ENCODE measurements around the gene CIROP.

The CIROP gene

GRCh38 chr14:23095196-23096108 is 9.3 kb downstream of the CIROP start, which contains the start of gene C14orf119:
TSS of gene C14orf119 (plus strand) at chr14:23095505. CDS start at chr14:23097659, 2,154 bp downstream.
- in situ Hi-C loops (cut with HindIII; ENCODE audit: low sequenced_read_pairs): no loop called here

GRCh38 chr14:23094666-23095195 is 10.1 kb downstream of the CIROP start, which contains the start of gene ACIN1:
TSS of gene ACIN1 (minus strand) at chr14:23095136. CDS start at chr14:23095112, 24 bp downstream.
- in situ Hi-C loops (cut with HindIII; ENCODE audit: low sequenced_read_pairs): no loop called here

GRCh38 chr14:23093991-23094665 is 10.7 kb downstream of the CIROP start:
- in situ Hi-C loops (cut with HindIII; ENCODE audit: low sequenced_read_pairs): no loop called here

- in situ Hi-C loops (cut with HindIII; ENCODE audit: low sequenced_read_pairs): no loop called here
Measured at GRCh38 chr14:23093526-23093925, 11.3 kb downstream of the CIROP start.

GRCh38 chr14:23093104-23093503 is 11.7 kb downstream of the CIROP start:
- in situ Hi-C loops (cut with HindIII; ENCODE audit: low sequenced_read_pairs): no loop called here

- in situ Hi-C loops (cut with HindIII; ENCODE audit: low sequenced_read_pairs): no loop called here
Measured at GRCh38 chr14:23091294-23092225, 13.2 kb downstream of the CIROP start.

GRCh38 chr14:23090254-23090636 is 14.5 kb downstream of the CIROP start:
- in situ Hi-C loops (cut with HindIII; ENCODE audit: low sequenced_read_pairs): no loop called here

- in situ Hi-C loops (cut with HindIII; ENCODE audit: low sequenced_read_pairs): no loop called here
Measured at GRCh38 chr14:23089498-23090253, 15.1 kb downstream of the CIROP start.

- in situ Hi-C loops (cut with HindIII; ENCODE audit: low sequenced_read_pairs): no loop called here
Measured at GRCh38 chr14:23086565-23086964, 18.2 kb downstream of the CIROP start.

GRCh38 chr14:23085458-23085857 is 19.3 kb downstream of the CIROP start:
- in situ Hi-C loops (cut with HindIII; ENCODE audit: low sequenced_read_pairs): no loop called here

GRCh38 chr14:23080474-23080873 is 24.3 kb downstream of the CIROP start:
- in situ Hi-C loops (cut with HindIII; ENCODE audit: low sequenced_read_pairs): no loop called here

GRCh38 chr14:23079716-23080115 is 25.1 kb downstream of the CIROP start:
- in situ Hi-C loops (cut with HindIII; ENCODE audit: low sequenced_read_pairs): no loop called here

- in situ Hi-C loops (cut with HindIII; ENCODE audit: low sequenced_read_pairs): no loop called here
Measured at GRCh38 chr14:23078692-23079116, 26.1 kb downstream of the CIROP start.

GRCh38 chr14:23077962-23078361 is 26.8 kb downstream of the CIROP start:
- in situ Hi-C loops (cut with HindIII; ENCODE audit: low sequenced_read_pairs): no loop called here

- in situ Hi-C loops (cut with HindIII; ENCODE audit: low sequenced_read_pairs): no loop called here
Measured at GRCh38 chr14:23076785-23077408, 27.9 kb downstream of the CIROP start.

GRCh38 chr14:23074906-23075305 is 29.9 kb downstream of the CIROP start:
- in situ Hi-C loops (cut with HindIII; ENCODE audit: low sequenced_read_pairs): no loop called here

- in situ Hi-C loops (cut with HindIII; ENCODE audit: low sequenced_read_pairs): no loop called here
Measured at GRCh38 chr14:23071921-23072539, 32.8 kb downstream of the CIROP start.

GRCh38 chr14:23071244-23071920 is 33.4 kb downstream of the CIROP start:
- in situ Hi-C loops (cut with HindIII; ENCODE audit: low sequenced_read_pairs): no loop called here
